Measurements from ENCODE around the gene TMTC2.

The TMTC2 gene

GRCh38 chr12:83121897-83122622 lies 435.4 kb downstream of the TMTC2 start:
- H2AFZ ChIP-seq (ENCODE audit: low read depth, low read length) = no peak overlapping the region
- no peaks in the 10 kb centered on the region for H3K27me3 ChIP-seq (ENCODE audit: low read depth, low read length)
- no peaks in the 10 kb centered on the region for H3K79me2 ChIP-seq (ENCODE audit: low read length)
- H3K9me3 ChIP-seq (ENCODE audit: insufficient read depth, low read length) = no peaks in the 10 kb centered on the region
- no peaks in the 10 kb centered on the region for H4K20me1 ChIP-seq (ENCODE audit: insufficient read depth, low read length)
- H3K36me3 ChIP-seq (replicated peaks; ENCODE audit: low read depth, low read length) = no peaks in the 10 kb centered on the region
- H3K4me1 ChIP-seq (ENCODE audit: low read length) = no peaks in the 10 kb centered on the region
- H3K4me2 ChIP-seq (ENCODE audit: low read length) = no peak overlapping the region
- no peak overlapping the region for H3K9ac ChIP-seq (ENCODE audit: low read length)
- TF ChIP-seq EZH2phosphoT487 (IDR thresholded peaks at IDR 0.05; ENCODE audit: low read depth) (no peak), CTCF (IDR thresholded peaks at IDR 0.05; ENCODE audit: low read depth, low read length) (no peak)
- no peak overlapping the region for H3K4me3 ChIP-seq (ENCODE audit: low read length)
- H3K27ac ChIP-seq (ENCODE audit: low read length) = no peak overlapping the region

- no peaks in the 10 kb centered on the region for H3K27me3 ChIP-seq (ENCODE audit: low read depth, low read length)
- no peaks in the 10 kb centered on the region for H3K9me3 ChIP-seq (ENCODE audit: insufficient read depth, low read length)
- no peaks in the 10 kb centered on the region for H4K20me1 ChIP-seq (ENCODE audit: insufficient read depth, low read length)
- no peaks in the 10 kb centered on the region for H3K4me1 ChIP-seq (ENCODE audit: low read length)
- no peak overlapping the region for H2AFZ ChIP-seq (ENCODE audit: low read depth, low read length)
- H3K4me2 ChIP-seq (ENCODE audit: low read length) = no peak overlapping the region
- H3K9ac ChIP-seq (ENCODE audit: low read length) = no peak overlapping the region
- H3K36me3 ChIP-seq (replicated peaks; ENCODE audit: low read depth, low read length) = no peaks in the 10 kb centered on the region
- H3K4me3 ChIP-seq (ENCODE audit: low read length) = no peak overlapping the region
- no peaks in the 10 kb centered on the region for H3K79me2 ChIP-seq (ENCODE audit: low read length)
- no peak for TF ChIP-seq EZH2phosphoT487 (IDR thresholded peaks at IDR 0.05; ENCODE audit: low read depth)
- no peak for TF ChIP-seq CTCF (IDR thresholded peaks at IDR 0.05; ENCODE audit: low read depth, low read length)
- H3K27ac ChIP-seq (ENCODE audit: low read length) = no peak overlapping the region
Measured at GRCh38 chr12:83122623-83122934, 435.9 kb downstream of the TMTC2 start.

- TF ChIP-seq EZH2phosphoT487 (IDR thresholded peaks at IDR 0.05; ENCODE audit: low read depth) = no peak
- no peak for TF ChIP-seq CTCF (IDR thresholded peaks at IDR 0.05; ENCODE audit: low read depth, low read length)
- H3K4me3 ChIP-seq (ENCODE audit: low read length) = no peak overlapping the region
- no peaks in the 10 kb centered on the region for H3K4me1 ChIP-seq (ENCODE audit: low read length)
- no peak overlapping the region for H3K27ac ChIP-seq (ENCODE audit: low read length)
- no peak overlapping the region for H3K9ac ChIP-seq (ENCODE audit: low read length)
- H3K27me3 ChIP-seq (ENCODE audit: low read depth, low read length) = no peaks in the 10 kb centered on the region
- H4K20me1 ChIP-seq (ENCODE audit: insufficient read depth, low read length) = no peaks in the 10 kb centered on the region
- no peaks in the 10 kb centered on the region for H3K9me3 ChIP-seq (ENCODE audit: insufficient read depth, low read length)
- no peak overlapping the region for H2AFZ ChIP-seq (ENCODE audit: low read depth, low read length)
- H3K36me3 ChIP-seq (replicated peaks; ENCODE audit: low read depth, low read length) = no peaks in the 10 kb centered on the region
- H3K79me2 ChIP-seq (ENCODE audit: low read length) = no peaks in the 10 kb centered on the region
- H3K4me2 ChIP-seq (ENCODE audit: low read length) = no peak overlapping the region
Measured at GRCh38 chr12:83123039-83123438, 436.3 kb downstream of the TMTC2 start.

- Histone ChIP-seq H4K20me1 (ENCODE audit: insufficient read depth, low read length) (no peaks in the 10 kb centered on the region), H3K27me3 (ENCODE audit: low read depth, low read length) (no peaks in the 10 kb centered on the region), H3K9ac (ENCODE audit: low read length) (no peak overlapping the region), H3K4me1 (ENCODE audit: low read length) (no peaks in the 10 kb centered on the region), H3K4me3 (ENCODE audit: low read length) (no peak overlapping the region), H2AFZ (ENCODE audit: low read depth, low read length) (no peak overlapping the region), H3K4me2 (ENCODE audit: low read length) (no peak overlapping the region), H3K36me3 (replicated peaks; ENCODE audit: low read depth, low read length) (no peaks in the 10 kb centered on the region), H3K9me3 (ENCODE audit: insufficient read depth, low read length) (no peaks in the 10 kb centered on the region), H3K79me2 (ENCODE audit: low read length) (no peaks in the 10 kb centered on the region), H3K27ac (ENCODE audit: low read length) (no peak overlapping the region)
- no peak for TF ChIP-seq EZH2phosphoT487 (IDR thresholded peaks at IDR 0.05; ENCODE audit: low read depth)
- no peak for TF ChIP-seq CTCF (IDR thresholded peaks at IDR 0.05; ENCODE audit: low read depth, low read length)
Measured at GRCh38 chr12:83128540-83128939, 441.8 kb downstream of the TMTC2 start.
